Astrocyte (in vitro differentiated cells and primary cell): Measurements from ENCODE around the gene WFDC8.

Experiments
- EZH2 ChIP-seq: IDR thresholded peaks from 2 replicates; pipeline ENCODE4 v1.6.1; 2012; ENCODE audit warnings: mild to moderate bottlenecking, low read length, inconsistent platforms; ENCODE audit not compliant: insufficient read depth
- TF ChIP-seq, protein P1 (sequence below): IDR thresholded peaks from 2 replicates; pipeline ENCODE4 v1.5.1; 2011; ENCODE audit warnings: low read depth, mild to moderate bottlenecking, inconsistent platforms, low read length, moderate library complexity; ENCODE audit not compliant: insufficient read depth

DNA sequence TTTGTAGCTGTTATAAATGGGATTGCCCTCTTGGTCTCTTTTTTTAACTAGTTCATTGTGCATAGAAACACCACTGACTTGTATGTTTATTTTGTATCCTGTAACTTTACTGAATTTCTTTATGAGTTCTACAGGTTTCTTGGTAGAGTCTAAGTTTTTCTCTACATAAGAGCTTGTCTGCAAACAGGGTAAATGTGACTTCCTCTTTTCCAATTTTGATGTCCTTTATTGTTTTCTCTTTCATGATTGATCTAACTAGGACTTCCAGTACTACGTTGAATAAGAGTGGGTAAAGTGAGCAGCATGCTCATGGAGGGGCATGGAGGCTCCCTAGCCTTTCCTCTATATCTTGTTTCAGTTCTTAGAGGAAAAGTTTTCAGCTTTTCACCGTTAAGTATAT lies 47.5 kb upstream of the WFDC8 start:
- TF ChIP-seq, protein P1, sequence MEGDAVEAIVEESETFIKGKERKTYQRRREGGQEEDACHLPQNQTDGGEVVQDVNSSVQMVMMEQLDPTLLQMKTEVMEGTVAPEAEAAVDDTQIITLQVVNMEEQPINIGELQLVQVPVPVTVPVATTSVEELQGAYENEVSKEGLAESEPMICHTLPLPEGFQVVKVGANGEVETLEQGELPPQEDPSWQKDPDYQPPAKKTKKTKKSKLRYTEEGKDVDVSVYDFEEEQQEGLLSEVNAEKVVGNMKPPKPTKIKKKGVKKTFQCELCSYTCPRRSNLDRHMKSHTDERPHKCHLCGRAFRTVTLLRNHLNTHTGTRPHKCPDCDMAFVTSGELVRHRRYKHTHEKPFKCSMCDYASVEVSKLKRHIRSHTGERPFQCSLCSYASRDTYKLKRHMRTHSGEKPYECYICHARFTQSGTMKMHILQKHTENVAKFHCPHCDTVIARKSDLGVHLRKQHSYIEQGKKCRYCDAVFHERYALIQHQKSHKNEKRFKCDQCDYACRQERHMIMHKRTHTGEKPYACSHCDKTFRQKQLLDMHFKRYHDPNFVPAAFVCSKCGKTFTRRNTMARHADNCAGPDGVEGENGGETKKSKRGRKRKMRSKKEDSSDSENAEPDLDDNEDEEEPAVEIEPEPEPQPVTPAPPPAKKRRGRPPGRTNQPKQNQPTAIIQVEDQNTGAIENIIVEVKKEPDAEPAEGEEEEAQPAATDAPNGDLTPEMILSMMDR = no peak
- TF ChIP-seq EZH2 = no peak
